Stimulated activated CD8-positive, alpha-beta memory T cell treated with anti-CD3 and anti-CD28 coated beads, Interleukin-4, amount 100 ng/mL, for 24 hours (primary cell): ENCODE data around the gene PLSCR1.

Source experiments
- DNase-seq: peaks from one replicate; pipeline ENCODE4 v3.0.0-alpha.2; 2020; ENCODE audit warnings: low read depth

The PLSCR1 gene, protein sequence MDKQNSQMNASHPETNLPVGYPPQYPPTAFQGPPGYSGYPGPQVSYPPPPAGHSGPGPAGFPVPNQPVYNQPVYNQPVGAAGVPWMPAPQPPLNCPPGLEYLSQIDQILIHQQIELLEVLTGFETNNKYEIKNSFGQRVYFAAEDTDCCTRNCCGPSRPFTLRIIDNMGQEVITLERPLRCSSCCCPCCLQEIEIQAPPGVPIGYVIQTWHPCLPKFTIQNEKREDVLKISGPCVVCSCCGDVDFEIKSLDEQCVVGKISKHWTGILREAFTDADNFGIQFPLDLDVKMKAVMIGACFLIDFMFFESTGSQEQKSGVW

DNA sequence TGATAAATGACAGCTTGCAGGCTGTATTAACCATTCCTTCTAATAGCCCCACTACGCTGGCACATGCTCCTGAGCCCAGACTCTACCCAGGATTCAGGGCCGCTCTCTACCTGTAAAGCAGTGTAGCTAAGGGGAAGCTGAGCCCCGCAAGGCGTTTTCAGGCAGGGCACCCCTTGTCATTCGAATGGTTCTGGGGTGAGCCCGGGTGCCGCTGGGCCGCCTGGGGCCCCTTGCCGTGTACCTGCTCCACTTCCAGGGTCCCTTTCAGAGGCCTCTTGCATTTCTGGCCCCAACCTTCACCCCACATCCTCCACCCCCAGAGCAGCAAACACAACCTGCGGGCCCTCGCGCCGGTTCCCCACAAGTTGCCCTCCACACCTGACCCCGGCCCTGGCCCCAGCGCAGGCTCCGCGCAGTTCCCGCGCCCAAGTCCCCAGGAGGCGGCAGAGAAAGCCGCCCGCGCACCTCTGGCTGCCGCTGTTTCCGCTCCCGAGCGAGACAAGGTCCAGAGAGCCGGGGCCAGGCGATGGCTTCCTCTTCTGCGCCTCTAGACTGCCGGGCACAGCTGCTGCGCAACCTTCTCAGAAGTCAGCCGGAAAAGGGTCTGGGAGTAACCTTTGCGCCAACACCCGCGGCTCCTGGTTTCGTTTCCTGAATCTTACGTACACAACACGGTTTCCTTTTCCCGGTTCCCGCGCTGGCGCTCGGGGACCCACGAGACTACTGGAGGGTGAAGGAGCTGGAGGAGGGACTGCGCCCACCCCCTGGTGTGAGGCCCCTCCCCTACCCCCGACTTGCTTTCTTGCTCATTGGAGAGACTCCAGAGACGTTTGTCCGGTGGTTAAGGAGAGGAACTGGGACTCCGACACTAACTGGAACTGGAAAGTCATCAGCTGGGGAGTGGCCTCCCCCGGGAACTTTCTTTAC, at the start of gene PLSCR1:
Gene PLSCR1, minus strand, starts transcription at position 606 of the 927 bp plus-strand sequence. CDS start 8,055 bp downstream, outside the sequence.
- DNase-seq: peak; percentile 68

DNA sequence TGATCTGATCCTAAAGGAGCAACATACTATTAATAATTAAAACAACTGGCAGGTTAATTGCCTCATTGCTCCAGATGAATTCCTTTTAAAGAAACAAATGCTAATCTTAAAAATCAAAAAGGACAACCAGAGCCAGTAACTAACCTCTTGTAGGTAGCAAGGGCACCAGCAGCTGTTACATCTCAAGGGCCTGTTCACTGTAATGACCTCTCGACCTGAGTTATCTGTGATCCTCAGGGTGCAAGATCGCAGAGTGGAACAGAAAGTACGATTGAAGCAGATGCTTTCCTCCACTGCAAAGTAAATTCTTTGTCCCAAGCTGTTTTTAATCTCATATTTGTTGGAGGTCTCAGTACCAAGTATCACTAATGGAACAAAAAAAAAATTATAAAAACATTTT, 49.4 kb upstream of the PLSCR1 start:
- no peak for DNase-seq

DNA sequence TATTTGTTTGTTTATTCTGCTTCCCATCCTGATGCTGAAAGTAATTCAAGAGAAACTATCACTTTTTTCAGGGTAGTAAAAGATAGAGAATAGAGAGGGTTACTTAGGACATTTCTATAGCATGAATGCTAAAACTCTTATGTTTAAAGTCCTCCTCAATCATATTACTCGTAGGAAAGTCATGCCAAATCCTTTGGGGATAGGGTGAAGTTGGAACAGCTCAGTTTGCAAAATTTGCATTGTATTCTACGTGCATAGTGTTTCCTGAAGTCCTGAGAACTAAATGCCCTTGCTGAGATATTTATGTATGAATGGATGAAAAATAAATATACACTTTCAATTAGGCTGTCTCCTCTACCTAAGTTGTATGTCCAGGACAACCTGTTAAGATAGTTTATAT, 46.1 kb upstream of the PLSCR1 start:
- no peak for DNase-seq

DNA sequence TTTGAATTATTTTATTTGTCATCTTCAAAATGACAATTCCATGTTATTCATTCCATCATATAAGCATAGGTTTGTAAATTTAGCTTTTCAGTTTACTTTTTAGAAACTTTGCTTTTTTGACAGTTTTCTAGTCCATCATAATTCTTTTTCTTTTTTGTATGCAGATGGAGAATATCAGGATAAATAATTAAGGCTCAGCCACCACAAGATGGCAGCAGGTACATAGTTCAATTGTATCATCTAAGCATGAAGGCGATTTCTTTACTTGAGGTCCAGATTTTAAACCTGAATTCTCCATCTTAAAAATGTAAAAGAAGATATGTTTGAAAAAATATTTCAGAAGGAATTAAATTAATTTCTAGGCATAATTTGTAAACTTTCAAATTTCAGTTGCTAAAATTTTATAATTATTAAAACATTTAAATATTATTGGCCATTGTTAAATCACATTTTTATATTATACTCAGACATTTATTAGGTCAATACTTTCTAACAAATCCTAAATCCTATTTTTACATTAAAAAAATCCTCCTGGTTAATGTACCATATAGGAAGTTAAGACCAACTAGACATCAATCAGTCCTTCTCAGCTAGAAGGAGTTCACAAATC, 45.6 kb upstream of the PLSCR1 start:
- DNase-seq: no peak

GRCh38 chr3:146585156-146585555, 40.7 kb upstream of the PLSCR1 start:
- no peak for DNase-seq

- DNase-seq: no peak
These were observed 37.6 kb upstream of the PLSCR1 start for GRCh38 chr3:146581951-146582467.

DNA sequence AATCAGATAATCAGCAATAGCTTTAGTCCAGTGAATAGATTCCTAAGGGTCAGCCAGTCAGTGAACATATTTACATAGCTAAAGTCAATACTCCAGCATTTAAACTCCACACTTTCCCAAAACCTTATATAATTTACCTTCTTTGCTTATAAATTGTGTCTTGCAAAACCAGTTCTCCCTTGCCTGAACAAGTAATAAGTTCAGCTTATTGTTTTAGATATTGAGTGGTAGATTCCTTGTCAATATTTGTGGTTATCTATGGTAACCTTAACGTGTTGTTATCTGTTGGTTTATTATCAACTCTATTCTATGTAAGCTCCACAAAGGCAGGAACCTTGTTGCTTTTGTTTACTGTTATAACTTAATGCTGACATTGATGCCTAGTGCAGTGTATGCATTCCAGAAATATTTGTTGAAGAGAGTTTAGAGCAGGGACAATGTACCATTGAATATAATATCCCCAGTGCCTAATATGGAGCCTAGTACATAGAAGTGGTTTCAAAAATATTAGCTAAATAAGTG, 36.7 kb upstream of the PLSCR1 start:
- DNase-seq: no peak

DNA sequence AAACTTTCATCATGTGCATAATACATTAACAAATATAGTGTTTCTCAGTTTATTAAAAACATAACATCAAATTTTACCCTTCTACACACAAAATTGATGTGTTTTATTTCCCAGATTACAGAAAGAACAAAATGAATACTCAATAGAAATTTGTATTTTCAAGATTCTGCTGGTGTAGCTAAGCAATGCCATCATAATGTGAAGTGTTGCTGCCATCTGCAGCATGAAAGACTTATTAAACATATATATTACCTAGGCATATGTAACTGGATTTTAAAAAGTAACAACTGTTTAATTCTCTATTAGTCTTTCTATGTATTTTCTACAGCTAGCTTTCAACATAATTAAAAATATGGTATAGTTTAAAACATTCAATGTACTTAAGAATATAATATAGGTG, 33.3 kb upstream of the PLSCR1 start:
- peak; percentile 2 for DNase-seq

- DNase-seq: no peak
These were observed 31.2 kb upstream of the PLSCR1 start for GRCh38 chr3:146575636-146576035.

DNA sequence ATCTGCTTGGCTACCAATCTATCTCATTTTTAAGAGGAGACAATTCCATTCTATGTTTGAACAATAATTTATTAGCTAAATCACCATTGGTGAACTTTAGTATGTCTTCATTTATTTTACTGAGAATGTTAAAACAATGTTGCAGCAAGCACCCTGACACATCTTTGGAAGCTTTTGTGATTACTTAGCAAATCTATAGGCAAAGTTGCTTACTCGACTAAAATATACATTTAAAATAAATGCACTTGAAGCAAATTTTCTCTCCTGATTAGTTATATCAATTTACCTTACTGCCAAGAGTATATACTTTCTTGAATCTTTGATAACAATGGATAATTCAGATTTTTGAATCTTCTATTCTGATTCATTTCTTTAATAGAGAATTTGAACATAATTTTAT, 29.8 kb upstream of the PLSCR1 start:
- no peak for DNase-seq

- DNase-seq: no peak
These were observed 24.9 kb upstream of the PLSCR1 start for GRCh38 chr3:146569314-146569713.

DNA sequence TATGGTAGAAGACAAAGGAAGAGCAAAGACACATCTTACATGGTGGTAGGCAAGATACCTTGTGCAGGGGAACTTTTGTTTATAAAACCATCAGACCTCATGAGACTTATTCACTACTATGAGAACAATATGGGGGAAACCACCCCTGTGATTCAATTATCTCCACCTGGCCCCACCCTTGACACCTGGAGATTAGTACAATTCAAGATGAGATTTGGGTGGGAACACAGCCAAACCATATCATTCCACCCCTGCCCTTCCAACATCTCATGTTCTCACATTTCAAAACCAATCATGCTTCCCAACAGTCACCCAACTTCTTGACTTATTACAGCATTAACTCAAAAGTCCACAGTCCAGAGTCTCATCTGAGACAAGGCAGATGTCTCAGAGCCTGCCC, 21.7 kb upstream of the PLSCR1 start:
- DNase-seq: no peak

DNA sequence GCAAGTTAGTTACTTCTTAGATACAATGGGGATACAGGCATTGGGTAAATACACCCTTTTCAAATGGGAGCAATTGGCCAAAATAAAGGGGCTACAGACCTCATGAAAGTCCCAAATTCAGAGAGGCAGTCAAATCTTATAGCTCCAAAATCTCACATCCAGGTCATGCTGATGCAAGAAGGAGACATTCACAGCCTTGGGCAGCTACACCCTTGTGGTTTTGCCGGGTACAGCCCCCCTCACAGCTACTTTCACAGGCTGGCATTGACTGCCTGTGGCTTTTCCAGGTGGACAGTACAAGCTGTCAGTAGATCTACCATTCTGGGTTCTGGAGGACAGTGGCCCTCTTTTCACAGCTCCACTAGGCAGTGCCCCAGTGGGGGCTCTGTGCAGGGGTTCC, 17.5 kb upstream of the PLSCR1 start:
- no peak for DNase-seq

GRCh38 chr3:146561463-146561862, 17.1 kb upstream of the PLSCR1 start:
- DNase-seq: no peak

DNA sequence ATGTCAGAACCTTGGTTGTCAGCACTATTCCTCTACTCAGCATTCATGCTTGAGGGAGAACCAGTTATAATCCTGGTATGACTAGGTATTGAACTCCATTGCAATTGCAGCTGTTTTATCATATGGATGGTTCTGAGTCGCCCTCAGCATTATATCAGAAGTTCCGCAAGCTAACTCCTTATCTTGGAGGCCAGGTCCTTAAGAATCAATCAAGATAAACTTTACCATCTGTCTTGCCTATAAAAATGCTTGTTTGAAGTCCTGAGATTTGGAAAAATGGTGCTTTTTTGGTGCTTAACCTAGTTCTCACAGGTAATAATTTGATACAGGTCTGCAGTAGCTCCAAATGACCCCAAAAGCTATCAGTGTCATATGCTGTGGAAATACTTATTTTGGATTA, 16.3 kb upstream of the PLSCR1 start:
- DNase-seq: no peak

DNA sequence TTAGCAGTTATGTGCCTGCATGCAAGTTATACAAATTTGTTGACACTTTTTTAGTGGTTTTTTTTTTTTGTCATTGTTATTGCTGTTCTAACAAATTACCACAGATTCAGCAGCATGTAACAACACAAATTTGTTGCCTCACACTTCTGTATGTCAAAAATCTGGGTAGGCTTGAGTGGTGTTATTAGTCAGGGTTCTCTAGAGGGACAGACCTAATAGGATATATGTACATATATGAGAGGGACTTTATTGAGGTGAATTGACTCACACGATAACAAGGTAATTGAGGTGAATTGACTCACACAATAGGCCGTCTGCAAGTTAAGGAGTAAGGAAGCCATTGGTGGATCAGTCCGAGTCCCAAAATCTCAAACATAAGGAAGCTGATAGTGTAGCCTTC, 15.0 kb upstream of the PLSCR1 start:
- no peak for DNase-seq

GRCh38 chr3:146558781-146559180, 14.4 kb upstream of the PLSCR1 start:
- no peak for DNase-seq

GRCh38 chr3:146557745-146558144, 13.3 kb upstream of the PLSCR1 start:
- DNase-seq: no peak

DNA sequence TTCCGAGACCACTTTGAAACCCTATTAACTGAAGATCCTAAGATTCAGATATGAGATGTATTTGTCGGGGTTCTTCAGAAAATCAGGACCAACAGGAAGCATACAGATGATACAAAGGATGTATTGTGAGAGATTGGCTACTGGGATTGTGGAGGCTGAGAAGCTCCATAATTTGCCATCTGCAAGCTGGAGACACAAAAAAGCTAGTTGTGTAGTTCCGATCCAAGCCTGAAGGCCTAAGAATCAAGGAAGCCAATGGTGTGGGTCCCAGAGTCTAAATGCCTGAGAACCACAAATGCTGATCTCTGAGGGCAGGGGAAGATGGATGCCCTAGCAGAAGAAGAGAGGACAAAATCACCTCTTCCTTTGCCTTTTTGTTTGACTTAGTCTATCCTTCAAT, 10.9 kb upstream of the PLSCR1 start:
- no peak for DNase-seq

DNA sequence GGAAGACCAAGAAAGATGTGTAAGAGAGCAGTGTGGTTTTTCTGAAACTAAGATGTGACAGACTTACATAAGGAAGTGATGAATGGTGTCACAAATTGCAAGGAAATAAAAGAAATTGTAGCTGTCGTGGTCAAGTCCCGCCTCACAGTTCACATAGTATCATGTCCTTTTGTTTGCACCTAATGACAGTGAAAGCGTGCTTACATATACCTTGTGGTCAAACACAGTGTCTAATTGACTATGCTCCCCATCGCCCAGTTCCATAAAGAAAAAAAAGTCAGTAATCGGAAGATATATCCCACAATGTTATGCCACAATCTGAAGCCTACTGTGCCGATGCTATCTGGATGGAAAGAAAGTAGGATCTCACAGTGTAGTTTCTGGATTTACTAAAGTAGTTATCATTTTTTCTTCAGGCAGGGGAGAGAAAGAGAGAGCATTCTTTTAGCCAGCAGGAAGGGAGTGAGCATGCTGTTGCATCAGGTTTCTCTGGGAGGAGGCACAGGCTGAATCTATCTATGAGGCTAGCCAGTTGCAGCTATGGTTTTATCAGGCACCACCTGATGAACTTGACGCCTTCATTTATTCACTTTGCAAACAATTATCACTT, 9.8 kb upstream of the PLSCR1 start:
- no peak for DNase-seq

DNA sequence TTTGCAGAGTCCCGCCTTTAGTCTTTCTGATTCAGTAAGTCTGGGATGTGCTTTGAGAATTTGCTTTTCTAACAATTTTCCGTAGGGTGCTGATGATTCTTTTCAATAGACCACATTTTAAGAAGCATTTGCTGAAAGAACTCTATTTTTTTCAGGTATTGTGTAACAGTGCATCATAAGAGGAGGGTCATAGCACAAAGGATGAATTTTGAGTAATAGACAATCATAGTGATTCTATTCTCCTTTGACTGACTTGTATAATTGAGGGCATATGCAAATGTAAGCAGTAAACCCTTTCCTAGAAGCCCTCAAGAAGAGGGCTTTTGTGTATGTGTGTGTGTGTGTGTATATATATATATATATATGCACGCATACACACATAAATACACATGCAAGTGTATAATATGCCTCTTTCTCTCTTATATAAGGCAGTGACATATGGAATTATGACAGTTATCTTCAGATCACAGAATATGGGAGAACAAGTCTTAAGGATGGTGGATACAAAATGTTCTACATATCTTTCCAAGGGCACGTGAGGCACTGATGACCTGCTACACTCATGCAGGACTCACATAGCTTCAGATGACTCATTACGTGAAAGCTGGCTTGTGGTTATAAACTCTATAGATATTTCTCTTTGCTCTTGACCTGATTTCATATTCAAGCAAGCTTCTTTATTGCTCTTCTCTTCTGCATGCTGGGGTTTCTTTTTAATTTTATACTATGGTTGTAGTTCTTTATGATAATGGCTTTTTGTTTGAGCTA, 6.5 kb upstream of the PLSCR1 start:
- no peak for DNase-seq
